Endothelial cell of umbilical vein (primary cell): ENCODE results near the gene PTPRF. TPM values are rescaled to one million over a fixed set of nuclear protein-coding genes. Genes with fewer than 3 reads are reported as not detected.

Experiments
- BruUV-seq: library from RNA; stranded (reverse); fragments of 400-500 nt; replicated peaks from 2 replicates; lab custom pipeline; 2021; lab: Mats Ljungman, UMichigan
- CTCF ChIA-PET: fragments of 300-600, 350-600 bp; sonication (Branson Sonifier 250); formaldehyde crosslinking; loops from one replicate; lab custom pipeline; 2021; ENCODE audit warnings: antibody characterized with exemption, inconsistent platforms; lab: Charles Lee
- POLR2A ChIA-PET: fragments of 300-600, 350-600 bp; sonication (Branson Sonifier 250); formaldehyde crosslinking; loops from one replicate; lab custom pipeline; 2021; ENCODE audit warnings: antibody characterized with exemption, inconsistent platforms; lab: Charles Lee
- DNase-seq: peaks from one replicate; pipeline ENCODE4 v3.0.0-alpha.2; 2011; ENCODE audit warnings: low read depth, low spot score
- FAIRE-seq: peaks from 2 replicates; lab custom pipeline; 2011; peaks lifted over from hg19 to GRCh38; lab: Jason Lieb, UNC
- H2AFZ ChIP-seq: 2 replicates; pipeline ENCODE4 v1.6.0; 2012; ENCODE audit warnings: low read depth, low read length, control low read depth, inconsistent platforms
- H3K27ac ChIP-seq: 2 replicates; pipeline ENCODE4 v1.5.1; 2011; ENCODE audit warnings: low read depth, mild to moderate bottlenecking, control low read depth, low read length, moderate library complexity; ENCODE audit not compliant: insufficient read depth
- H3K27me3 ChIP-seq, 2 experiments: 2 replicates each; pipeline versions ENCODE4 v1.6.0 to v1.6.1; 2011; ENCODE audit warnings: low read length in 2 of 2, mixed read lengths in 1 of 2; ENCODE audit not compliant: control insufficient read depth in 2 of 2, insufficient read depth in 2 of 2
- H3K36me3 ChIP-seq, 2 experiments: 2 replicates in 1 of 2; 3 replicates in 1 of 2; pipeline ENCODE4 v1.5.1; 2011; ENCODE audit warnings: low read length in 2 of 2, mild to moderate bottlenecking in 1 of 2, moderate library complexity in 1 of 2; ENCODE audit not compliant: control insufficient read depth in 2 of 2, insufficient read depth in 2 of 2; ENCODE audit errors: extremely low read depth in 1 of 2
- H3K4me1 ChIP-seq: 3 replicates; pipeline ENCODE4 v1.5.1; 2011; ENCODE audit warnings: mild to moderate bottlenecking, low read length; ENCODE audit not compliant: control insufficient read depth, insufficient read depth; ENCODE audit errors: extremely low read depth
- H3K4me2 ChIP-seq: 2 replicates; pipeline ENCODE4 v1.6.1; 2011; ENCODE audit warnings: low read length, control low read depth, mixed read lengths; ENCODE audit not compliant: insufficient read depth
- H3K4me3 ChIP-seq, 3 experiments: fragments of 200-600 bp in 1 of 3; sonication (generic), shearing (Covaris generic) in 1 of 3; replicated peaks in 1 of 3; 2 replicates each; pipeline ENCODE4 v1.5.1; 2011 to 2016; ENCODE audit warnings: control low read depth in 3 of 3, low read length in 3 of 3, mild to moderate bottlenecking in 2 of 3, inconsistent platforms in 1 of 3, low read depth in 1 of 3, moderate library complexity in 1 of 3; ENCODE audit not compliant: insufficient read depth in 1 of 3
- H3K79me2 ChIP-seq: 2 replicates; pipeline ENCODE4 v1.6.0; 2012; ENCODE audit warnings: low read length, inconsistent platforms; ENCODE audit not compliant: control insufficient read depth, insufficient read depth
- H3K9ac ChIP-seq: replicated peaks from 2 replicates; pipeline ENCODE3; 2011; ENCODE audit warnings: low read length, control low read depth; ENCODE audit not compliant: insufficient read depth; ENCODE audit errors: extremely low read depth
- H3K9me1 ChIP-seq: replicated peaks from 3 replicates; pipeline ENCODE4 v1.6.0; 2011; ENCODE audit warnings: mild to moderate bottlenecking, low read length; ENCODE audit not compliant: control insufficient read depth, insufficient read depth; ENCODE audit errors: extremely low read depth
- H3K9me3 ChIP-seq: replicated peaks from 2 replicates; pipeline ENCODE4 v1.5.1; 2012; ENCODE audit warnings: low read length, inconsistent platforms; ENCODE audit not compliant: control insufficient read depth, insufficient read depth
- H4K20me1 ChIP-seq: replicated peaks from 2 replicates; pipeline ENCODE3; 2011; ENCODE audit warnings: mild to moderate bottlenecking, low read length; ENCODE audit not compliant: control insufficient read depth, insufficient read depth; ENCODE audit errors: extremely low read depth
- EZH2 ChIP-seq: IDR thresholded peaks from 2 replicates; pipeline ENCODE4 v1.6.1; 2012; ENCODE audit warnings: borderline replicate concordance, low read depth, mild to moderate bottlenecking, moderate library complexity, low read length, inconsistent platforms; ENCODE audit not compliant: severe bottlenecking
- FOS ChIP-seq: IDR thresholded peaks from 2 replicates; pipeline ENCODE4 v1.6.1; 2011; ENCODE audit warnings: mild to moderate bottlenecking, low read length, moderate library complexity, borderline replicate concordance; ENCODE audit not compliant: insufficient read depth
- GATA2 ChIP-seq: IDR thresholded peaks from 2 replicates; pipeline ENCODE4 v1.7.0; 2011; ENCODE audit warnings: low read depth, mild to moderate bottlenecking, moderate library complexity, mixed read lengths, low read length; ENCODE audit not compliant: insufficient read length, insufficient read depth
- JUN ChIP-seq: IDR thresholded peaks from 2 replicates; pipeline ENCODE4 v1.6.1; 2011; ENCODE audit warnings: borderline replicate concordance, low read depth; ENCODE audit not compliant: insufficient read length, insufficient read depth
- MAX ChIP-seq: IDR thresholded peaks from 2 replicates; pipeline ENCODE4 v1.6.1; 2011; ENCODE audit not compliant: insufficient read depth, insufficient read length
- MYC ChIP-seq: IDR thresholded peaks from one replicate; pipeline ENCODE4 v1.6.1; 2011; ENCODE audit warnings: mild to moderate bottlenecking, low read depth, low read length
- POLR2A ChIP-seq: IDR thresholded peaks from 2 replicates; pipeline ENCODE4 v1.6.1; 2012; ENCODE audit warnings: low read depth, mild to moderate bottlenecking, control low read depth, low read length
- POLR2AphosphoS5 ChIP-seq: IDR thresholded peaks from 2 replicates; pipeline ENCODE4 v1.6.1; 2012; ENCODE audit warnings: low read depth, mild to moderate bottlenecking, control low read depth, low read length, moderate library complexity; ENCODE audit not compliant: insufficient read depth
- dilution Hi-C: fragments of 300-500 bp; cut with MboI; formaldehyde crosslinking; loops from one replicate; pipeline ENCODE4 v1.15.0; 2019; ENCODE audit warnings: low sequenced_read_pairs; ENCODE audit not compliant: extremely low pct_ligation_motif_present
- intact Hi-C: fragments of 100-400 bp; cut with micrococcal nuclease; formaldehyde crosslinking; loops from one replicate; pipeline ENCODE4 v1.10.0; 2022
- polyA plus RNA-seq, 4 experiments: library from polyadenylated mRNA; depleted of rRNA in 3 of 4; stranded (reverse) in 3 of 4; unstranded in 1 of 4; fragments of >200 nt; gene quantifications; 2 replicates each; pipeline versions ENCODE4 v1.2.1 to v1.2.3, GENCODE V29; 2011 to 2012; ENCODE audit warnings: missing spikeins in 1 of 4
- total RNA-seq: library from RNA; stranded (reverse); gene quantifications from 2 replicates; pipeline ENCODE4 v1.2.3, GENCODE V29; 2021
- TF ChIP-seq, protein P1 (sequence below), 2 donors: IDR thresholded peaks; 1 replicate in 1 of 2; 2 replicates in 1 of 2; pipeline ENCODE4 v1.5.1; 2011; ENCODE audit warnings: low read length in 2 of 2, mild to moderate bottlenecking in 2 of 2, moderate library complexity in 2 of 2, control low read depth in 1 of 2, inconsistent platforms in 1 of 2, low read depth in 1 of 2; ENCODE audit not compliant: insufficient read depth in 1 of 2; ENCODE audit errors: extremely low read depth in 1 of 2

Gene PTPRF
- total and polyA plus RNA-seq, 2 donors (not counting 3 experiments of a cell fraction or from before 2014, with no cell fraction given), result 217 to 338 TPM

- Histone ChIP-seq H3K4me2 (no peak overlapping the region), H3K4me3 (no peak overlapping the region), H3K27ac (no peak overlapping the region), H3K36me3 (no peaks in the 10 kb centered on the region), H2AFZ (no peak overlapping the region), H3K27me3 (no peaks in the 10 kb centered on the region), H3K4me1 (no peaks in the 10 kb centered on the region), H3K9ac (no peak overlapping the region), H3K9me1 (no peaks in the 10 kb centered on the region), H3K79me2 (no peaks in the 10 kb centered on the region), H4K20me1 (no peaks in the 10 kb centered on the region), H3K9me3 (no peaks in the 10 kb centered on the region)
- dilution Hi-C loops (no loop called here), intact Hi-C loops (no loop called here)
- TF ChIP-seq, protein P1, sequence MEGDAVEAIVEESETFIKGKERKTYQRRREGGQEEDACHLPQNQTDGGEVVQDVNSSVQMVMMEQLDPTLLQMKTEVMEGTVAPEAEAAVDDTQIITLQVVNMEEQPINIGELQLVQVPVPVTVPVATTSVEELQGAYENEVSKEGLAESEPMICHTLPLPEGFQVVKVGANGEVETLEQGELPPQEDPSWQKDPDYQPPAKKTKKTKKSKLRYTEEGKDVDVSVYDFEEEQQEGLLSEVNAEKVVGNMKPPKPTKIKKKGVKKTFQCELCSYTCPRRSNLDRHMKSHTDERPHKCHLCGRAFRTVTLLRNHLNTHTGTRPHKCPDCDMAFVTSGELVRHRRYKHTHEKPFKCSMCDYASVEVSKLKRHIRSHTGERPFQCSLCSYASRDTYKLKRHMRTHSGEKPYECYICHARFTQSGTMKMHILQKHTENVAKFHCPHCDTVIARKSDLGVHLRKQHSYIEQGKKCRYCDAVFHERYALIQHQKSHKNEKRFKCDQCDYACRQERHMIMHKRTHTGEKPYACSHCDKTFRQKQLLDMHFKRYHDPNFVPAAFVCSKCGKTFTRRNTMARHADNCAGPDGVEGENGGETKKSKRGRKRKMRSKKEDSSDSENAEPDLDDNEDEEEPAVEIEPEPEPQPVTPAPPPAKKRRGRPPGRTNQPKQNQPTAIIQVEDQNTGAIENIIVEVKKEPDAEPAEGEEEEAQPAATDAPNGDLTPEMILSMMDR (IDR thresholded peaks at IDR 0.05; ENCODE audit: extremely low read depth in 1 of 2, insufficient read depth in 1 of 2, low read depth in 1 of 2, low read length in 2 of 2), result no peak
- TF ChIP-seq FOS, result no peak
- TF ChIP-seq EZH2, result no peak
- no peak for TF ChIP-seq POLR2A
- TF ChIP-seq MYC, result no peak
- TF ChIP-seq POLR2AphosphoS5, result no peak
- no peak for TF ChIP-seq GATA2
- TF ChIP-seq MAX, result no peak
- TF ChIP-seq JUN, result no peak
- DNase-seq, result no peak
- CTCF ChIA-PET, result no interaction called here
- BruUV-seq, result no TSS peak
- FAIRE-seq, result peak; percentile 24
- POLR2A ChIA-PET, result interaction anchor here (0.6 kb wide), 1 partner anchor 140 kb away, joined by 5 read pairs; no protein-coding TSS in a partner anchor
Measured at GRCh38 chr1:43509007-43509739, 21.5 kb upstream of the PTPRF start.
